Measurements from ENCODE around the gene LECT2.

Gene LECT2

GRCh38 chr5:135900276-135900675 lies 54.5 kb downstream of the LECT2 start:
- TF ChIP-seq, protein P1, sequence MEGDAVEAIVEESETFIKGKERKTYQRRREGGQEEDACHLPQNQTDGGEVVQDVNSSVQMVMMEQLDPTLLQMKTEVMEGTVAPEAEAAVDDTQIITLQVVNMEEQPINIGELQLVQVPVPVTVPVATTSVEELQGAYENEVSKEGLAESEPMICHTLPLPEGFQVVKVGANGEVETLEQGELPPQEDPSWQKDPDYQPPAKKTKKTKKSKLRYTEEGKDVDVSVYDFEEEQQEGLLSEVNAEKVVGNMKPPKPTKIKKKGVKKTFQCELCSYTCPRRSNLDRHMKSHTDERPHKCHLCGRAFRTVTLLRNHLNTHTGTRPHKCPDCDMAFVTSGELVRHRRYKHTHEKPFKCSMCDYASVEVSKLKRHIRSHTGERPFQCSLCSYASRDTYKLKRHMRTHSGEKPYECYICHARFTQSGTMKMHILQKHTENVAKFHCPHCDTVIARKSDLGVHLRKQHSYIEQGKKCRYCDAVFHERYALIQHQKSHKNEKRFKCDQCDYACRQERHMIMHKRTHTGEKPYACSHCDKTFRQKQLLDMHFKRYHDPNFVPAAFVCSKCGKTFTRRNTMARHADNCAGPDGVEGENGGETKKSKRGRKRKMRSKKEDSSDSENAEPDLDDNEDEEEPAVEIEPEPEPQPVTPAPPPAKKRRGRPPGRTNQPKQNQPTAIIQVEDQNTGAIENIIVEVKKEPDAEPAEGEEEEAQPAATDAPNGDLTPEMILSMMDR (IDR thresholded peaks at IDR 0.05; ENCODE audit: control extremely low read depth, extremely low read depth, low read depth, missing control alignments): no peak
- CTCF ChIA-PET: interaction anchor here (1.4 to 1.8 kb wide), 2 partner anchors 9 to 11 kb away, joined by 5 to 6 read pairs; no protein-coding TSS in a partner anchor
- POLR2A ChIA-PET: no interaction called here
- no peak for DNase-seq (ENCODE audit: extremely low spot score)

DNA sequence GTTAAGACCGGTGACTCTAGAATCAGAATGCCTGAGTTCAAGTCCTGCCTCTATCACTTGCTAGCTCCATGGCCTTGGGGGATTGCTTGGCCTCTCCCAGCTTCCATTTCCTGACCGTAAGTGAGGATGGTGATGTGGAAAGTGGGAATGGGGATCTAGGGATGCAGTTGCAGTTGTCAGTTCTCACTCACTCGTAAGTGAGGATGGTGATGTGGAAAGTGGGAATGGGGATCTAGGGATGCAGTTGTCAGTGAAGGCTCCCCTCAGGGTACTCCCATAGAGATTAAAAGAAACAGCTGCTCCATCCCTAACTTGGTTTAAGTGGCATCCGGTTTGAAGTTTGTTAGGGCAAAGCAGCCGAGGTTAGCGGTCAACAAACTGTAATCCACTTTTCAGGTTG lies 56.1 kb downstream of the LECT2 start:
- TF ChIP-seq, protein P1 (IDR thresholded peaks at IDR 0.05; ENCODE audit: control extremely low read depth, extremely low read depth, low read depth, missing control alignments): no peak
- DNase-seq (ENCODE audit: extremely low spot score): no peak
- POLR2A ChIA-PET: no interaction called here
- CTCF ChIA-PET: interaction anchor here (1.6 kb wide), 1 partner anchor 165 kb away, joined by 4 read pairs; no protein-coding TSS in a partner anchor
